ENCODE results near the gene KLHDC2. TPM values are rescaled to one million over a fixed set of nuclear protein-coding genes. Genes with fewer than 3 reads are reported as not detected.
"Not testable (repeated sequence)": the region's sequence is repeated elsewhere in the genome, so short reads cannot be mapped to it uniquely, and the experiment has no call there.

The KLHDC2 gene
- total RNA-seq, 1 donor, result 83.2 TPM

GRCh38 chr14:49732896-49733295, 35.1 kb upstream of the KLHDC2 start:
- no peaks in the 10 kb centered on the region for H3K9me3 ChIP-seq (ENCODE audit: low read depth, low read length)
- H3K36me3 ChIP-seq (ENCODE audit: insufficient read depth, low read length), result no peaks in the 10 kb centered on the region
- DNase-seq (ENCODE audit: insufficient read length, low spot score, missing footprints), result no peak
- H3K27me3 ChIP-seq (ENCODE audit: insufficient read depth, low read length), result no peaks in the 10 kb centered on the region
- TF ChIP-seq CTCF (IDR thresholded peaks at IDR 0.05; ENCODE audit: extremely low read depth, low read depth, low read length), result no peak
- H3K79me2 ChIP-seq (ENCODE audit: insufficient read depth, low read length), result no peaks in the 10 kb centered on the region
- no peaks in the 10 kb centered on the region for H4K20me1 ChIP-seq (ENCODE audit: insufficient read depth, low read length)
- no peak overlapping the region for H2AFZ ChIP-seq (ENCODE audit: low read length)
- H3K4me1 ChIP-seq (ENCODE audit: insufficient read depth, low read length), result no peaks in the 10 kb centered on the region
- no peak overlapping the region for H3K27ac ChIP-seq (ENCODE audit: low read depth, low read length)
- H3K4me2 ChIP-seq (ENCODE audit: insufficient read depth, low read length), result no peak overlapping the region
- H3K4me3 ChIP-seq (ENCODE audit: insufficient read depth, low read length), result no peak overlapping the region

- DNase-seq (ENCODE audit: insufficient read length, low spot score, missing footprints), result no peak
- Histone ChIP-seq H3K4me2 (ENCODE audit: insufficient read depth, low read length) (no peak overlapping the region), H3K4me3 (ENCODE audit: insufficient read depth, low read length) (no peak overlapping the region), H3K79me2 (ENCODE audit: insufficient read depth, low read length) (no peaks in the 10 kb centered on the region), H3K27me3 (ENCODE audit: insufficient read depth, low read length) (no peaks in the 10 kb centered on the region), H3K36me3 (ENCODE audit: insufficient read depth, low read length) (no peaks in the 10 kb centered on the region), H2AFZ (ENCODE audit: low read length) (no peak overlapping the region), H4K20me1 (ENCODE audit: insufficient read depth, low read length) (no peaks in the 10 kb centered on the region), H3K9me3 (ENCODE audit: low read depth, low read length) (no peaks in the 10 kb centered on the region), H3K27ac (ENCODE audit: low read depth, low read length) (no peak overlapping the region), H3K4me1 (ENCODE audit: insufficient read depth, low read length) (no peaks in the 10 kb centered on the region)
- no peak for TF ChIP-seq CTCF (IDR thresholded peaks at IDR 0.05; ENCODE audit: extremely low read depth, low read depth, low read length)
Measured at GRCh38 chr14:49733836-49734235, 34.1 kb upstream of the KLHDC2 start.

GRCh38 chr14:49735669-49736068, 32.3 kb upstream of the KLHDC2 start:
- H3K27ac ChIP-seq (ENCODE audit: low read depth, low read length); H3K9me3 ChIP-seq (ENCODE audit: low read depth, low read length); DNase-seq (ENCODE audit: insufficient read length, low spot score, missing footprints); H3K4me1 ChIP-seq (ENCODE audit: insufficient read depth, low read length); H4K20me1 ChIP-seq (ENCODE audit: insufficient read depth, low read length); H3K36me3 ChIP-seq (ENCODE audit: insufficient read depth, low read length); H3K27me3 ChIP-seq (ENCODE audit: insufficient read depth, low read length); H3K4me2 ChIP-seq (ENCODE audit: insufficient read depth, low read length); H3K79me2 ChIP-seq (ENCODE audit: insufficient read depth, low read length); H2AFZ ChIP-seq (ENCODE audit: low read length); H3K4me3 ChIP-seq (ENCODE audit: insufficient read depth, low read length): not testable (repeated sequence)

GRCh38 chr14:49745191-49745590, 22.8 kb upstream of the KLHDC2 start:
- Histone ChIP-seq H3K79me2 (ENCODE audit: insufficient read depth, low read length) (no peaks in the 10 kb centered on the region), H3K4me2 (ENCODE audit: insufficient read depth, low read length) (no peak overlapping the region), H3K27me3 (ENCODE audit: insufficient read depth, low read length) (no peaks in the 10 kb centered on the region), H2AFZ (ENCODE audit: low read length) (no peak overlapping the region), H3K4me3 (ENCODE audit: insufficient read depth, low read length) (no peak overlapping the region), H3K9me3 (ENCODE audit: low read depth, low read length) (no peaks in the 10 kb centered on the region), H3K27ac (ENCODE audit: low read depth, low read length) (no peak overlapping the region), H3K36me3 (ENCODE audit: insufficient read depth, low read length) (peaks cover 8% of the 10 kb centered on the region), H3K4me1 (ENCODE audit: insufficient read depth, low read length) (no peaks in the 10 kb centered on the region), H4K20me1 (ENCODE audit: insufficient read depth, low read length) (no peaks in the 10 kb centered on the region)
- no peak for TF ChIP-seq CTCF (IDR thresholded peaks at IDR 0.05; ENCODE audit: extremely low read depth, low read depth, low read length)
- no peak for DNase-seq (ENCODE audit: insufficient read length, low spot score, missing footprints)

GRCh38 chr14:49746476-49746875, 21.5 kb upstream of the KLHDC2 start:
- H3K27me3 ChIP-seq (ENCODE audit: insufficient read depth, low read length); H4K20me1 ChIP-seq (ENCODE audit: insufficient read depth, low read length); H3K4me1 ChIP-seq (ENCODE audit: insufficient read depth, low read length); DNase-seq (ENCODE audit: insufficient read length, low spot score, missing footprints); H3K36me3 ChIP-seq (ENCODE audit: insufficient read depth, low read length); H3K4me3 ChIP-seq (ENCODE audit: insufficient read depth, low read length); H3K4me2 ChIP-seq (ENCODE audit: insufficient read depth, low read length); H3K9me3 ChIP-seq (ENCODE audit: low read depth, low read length); H3K27ac ChIP-seq (ENCODE audit: low read depth, low read length); H3K79me2 ChIP-seq (ENCODE audit: insufficient read depth, low read length); H2AFZ ChIP-seq (ENCODE audit: low read length): not testable (repeated sequence)
